OCI-LY1 (cell line): ENCODE results near the gene CCL8.

ENCODE experiments used
- H2AFZ ChIP-seq: fragments of 200-600 bp; sonication (generic), shearing (Covaris generic); 2 replicates; pipeline ENCODE4 v1.6.0; 2014; ENCODE audit warnings: antibody characterized with exemption, mild to moderate bottlenecking, low read length
- H3F3A ChIP-seq: fragments of 200-600 bp; sonication (generic), shearing (Covaris generic); 2 replicates; pipeline ENCODE4 v1.6.0; 2014; ENCODE audit warnings: mild to moderate bottlenecking, antibody characterized with exemption, low read length, moderate library complexity; ENCODE audit not compliant: insufficient read depth
- H3K27ac ChIP-seq: fragments of 200-600 bp; sonication (generic); 2 replicates; pipeline ENCODE4 v1.5.1; 2014; ENCODE audit warnings: low read length, mixed run types, mild to moderate bottlenecking, low read depth; ENCODE audit not compliant: poor library complexity, severe bottlenecking
- H3K27me3 ChIP-seq: fragments of 200-600 bp; sonication (generic); 2 replicates; pipeline ENCODE4 v1.6.0; 2014; ENCODE audit warnings: antibody characterized with exemption, mild to moderate bottlenecking, low read length, moderate library complexity; ENCODE audit not compliant: insufficient read depth
- H3K36me3 ChIP-seq: fragments of 200-600 bp; sonication (generic); 2 replicates; pipeline ENCODE4 v1.6.1; 2014; ENCODE audit warnings: mild to moderate bottlenecking, antibody characterized with exemption, low read length, moderate library complexity, mixed read lengths; ENCODE audit not compliant: insufficient read depth
- H3K4me1 ChIP-seq: fragments of 200-600 bp; sonication (generic); 2 replicates; pipeline ENCODE4 v1.5.1; 2014; ENCODE audit warnings: mild to moderate bottlenecking, low read length, moderate library complexity; ENCODE audit not compliant: insufficient read depth, severe bottlenecking
- H3K4me2 ChIP-seq: fragments of 200-600 bp; sonication (generic), shearing (Covaris generic); 2 replicates; pipeline ENCODE4 v1.6.1; 2014; ENCODE audit warnings: low read length
- H3K4me3 ChIP-seq: fragments of 200-600 bp; sonication (generic); 2 replicates; pipeline ENCODE4 v1.5.1; 2014; ENCODE audit warnings: low read length, low read depth, mild to moderate bottlenecking, mixed read lengths; ENCODE audit not compliant: poor library complexity, severe bottlenecking
- H3K79me2 ChIP-seq: fragments of 200-600 bp; shearing (Covaris generic); 2 replicates; pipeline ENCODE4 v1.6.1; 2016; ENCODE audit warnings: mixed run types, low read length, mixed read lengths; ENCODE audit not compliant: insufficient read depth
- H3K9ac ChIP-seq: fragments of 200-600 bp; sonication (generic), shearing (Covaris generic); 2 replicates; pipeline ENCODE4 v1.6.1; 2014; ENCODE audit warnings: mild to moderate bottlenecking, low read length, mixed read lengths
- H3K9me2 ChIP-seq: fragments of 200-600 bp; sonication (generic), shearing (Covaris generic); 2 replicates; pipeline ENCODE4 v1.6.1; 2014; ENCODE audit warnings: low read depth, mild to moderate bottlenecking, low read length, mixed read lengths
- H3K9me3 ChIP-seq: fragments of 200-600 bp; shearing (Covaris generic); 2 replicates; pipeline ENCODE4 v1.6.1; 2014; ENCODE audit warnings: low read length, mixed read lengths
- H4K20me1 ChIP-seq: fragments of 200-600 bp; sonication (generic), shearing (Covaris generic); 2 replicates; pipeline ENCODE4 v1.6.0; 2016; ENCODE audit warnings: mild to moderate bottlenecking, low read length; ENCODE audit not compliant: insufficient read depth
- EZH2 ChIP-seq: fragments of 200-600 bp; sonication (generic), shearing (Covaris generic); IDR thresholded peaks from 2 replicates; pipeline ENCODE4 v1.8.0; 2017; ENCODE audit warnings: borderline replicate concordance, mixed run types, mild to moderate bottlenecking, antibody characterized with exemption, low read length, moderate library complexity, mixed read lengths
- TF ChIP-seq, protein P1 (sequence below): fragments of 200-600 bp; sonication (generic), shearing (Covaris generic); IDR thresholded peaks from 2 replicates; pipeline ENCODE4 v1.5.1; 2017; ENCODE audit warnings: mild to moderate bottlenecking, antibody characterized with exemption, low read length, moderate library complexity, mixed read lengths

Gene CCL8

GRCh38 chr17:34364751-34365150 lies 45.5 kb downstream of the CCL8 start:
- Histone ChIP-seq H4K20me1 (no peaks in the 10 kb centered on the region), H3K9me3 (no peaks in the 10 kb centered on the region), H3K27me3 (no peaks in the 10 kb centered on the region), H3K4me3 (no peak overlapping the region), H3K36me3 (no peaks in the 10 kb centered on the region), H3K9me2 (no peaks in the 10 kb centered on the region), H3K4me1 (no peaks in the 10 kb centered on the region), H2AFZ (no peak overlapping the region), H3K79me2 (no peaks in the 10 kb centered on the region), H3K4me2 (no peak overlapping the region), H3K9ac (no peak overlapping the region), H3K27ac (no peak overlapping the region), H3F3A (no peaks in the 10 kb centered on the region)
- no peak for TF ChIP-seq EZH2
- TF ChIP-seq, protein P1, sequence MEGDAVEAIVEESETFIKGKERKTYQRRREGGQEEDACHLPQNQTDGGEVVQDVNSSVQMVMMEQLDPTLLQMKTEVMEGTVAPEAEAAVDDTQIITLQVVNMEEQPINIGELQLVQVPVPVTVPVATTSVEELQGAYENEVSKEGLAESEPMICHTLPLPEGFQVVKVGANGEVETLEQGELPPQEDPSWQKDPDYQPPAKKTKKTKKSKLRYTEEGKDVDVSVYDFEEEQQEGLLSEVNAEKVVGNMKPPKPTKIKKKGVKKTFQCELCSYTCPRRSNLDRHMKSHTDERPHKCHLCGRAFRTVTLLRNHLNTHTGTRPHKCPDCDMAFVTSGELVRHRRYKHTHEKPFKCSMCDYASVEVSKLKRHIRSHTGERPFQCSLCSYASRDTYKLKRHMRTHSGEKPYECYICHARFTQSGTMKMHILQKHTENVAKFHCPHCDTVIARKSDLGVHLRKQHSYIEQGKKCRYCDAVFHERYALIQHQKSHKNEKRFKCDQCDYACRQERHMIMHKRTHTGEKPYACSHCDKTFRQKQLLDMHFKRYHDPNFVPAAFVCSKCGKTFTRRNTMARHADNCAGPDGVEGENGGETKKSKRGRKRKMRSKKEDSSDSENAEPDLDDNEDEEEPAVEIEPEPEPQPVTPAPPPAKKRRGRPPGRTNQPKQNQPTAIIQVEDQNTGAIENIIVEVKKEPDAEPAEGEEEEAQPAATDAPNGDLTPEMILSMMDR = no peak

DNA sequence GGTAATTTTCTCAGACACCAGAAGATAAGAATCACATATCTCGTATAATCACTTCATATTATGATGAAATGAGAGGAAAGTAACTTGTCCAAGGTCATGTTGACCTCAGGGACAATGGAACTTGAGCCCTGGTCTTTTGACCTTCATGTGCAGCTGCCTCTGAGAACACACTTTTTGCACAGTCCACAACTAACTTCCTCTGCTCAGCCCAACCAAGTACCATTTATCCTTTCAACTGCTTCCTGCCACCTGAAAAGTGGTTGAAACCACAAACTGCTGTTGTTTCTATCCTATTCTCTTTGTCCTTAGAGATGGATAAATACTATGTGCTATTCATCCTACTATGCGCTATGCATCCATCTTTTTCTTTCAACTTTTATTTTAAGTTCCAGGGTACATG lies 46.1 kb downstream of the CCL8 start:
- Histone ChIP-seq H3F3A (no peaks in the 10 kb centered on the region), H3K4me2 (no peak overlapping the region), H3K27ac (no peak overlapping the region), H3K36me3 (no peaks in the 10 kb centered on the region), H4K20me1 (no peaks in the 10 kb centered on the region), H3K79me2 (no peaks in the 10 kb centered on the region), H3K4me1 (no peaks in the 10 kb centered on the region), H3K9me3 (no peaks in the 10 kb centered on the region), H3K9me2 (no peaks in the 10 kb centered on the region), H3K27me3 (no peaks in the 10 kb centered on the region), H2AFZ (no peak overlapping the region), H3K9ac (no peak overlapping the region), H3K4me3 (no peak overlapping the region)
- no peak for TF ChIP-seq EZH2
- TF ChIP-seq, protein P1 = no peak

- Histone ChIP-seq H3K4me3 (no peak overlapping the region), H3K27me3 (no peaks in the 10 kb centered on the region), H3F3A (no peaks in the 10 kb centered on the region), H4K20me1 (no peaks in the 10 kb centered on the region), H3K36me3 (no peaks in the 10 kb centered on the region), H3K27ac (no peak overlapping the region), H2AFZ (no peak overlapping the region), H3K9me3 (no peaks in the 10 kb centered on the region), H3K4me2 (no peak overlapping the region), H3K4me1 (no peaks in the 10 kb centered on the region), H3K9ac (no peak overlapping the region), H3K79me2 (no peaks in the 10 kb centered on the region), H3K9me2 (no peaks in the 10 kb centered on the region)
- TF ChIP-seq, protein P1 = no peak
- TF ChIP-seq EZH2 = no peak
Observed at GRCh38 chr17:34366010-34366409, 46.8 kb downstream of the CCL8 start.
